ENCODE measurements around the gene LRRC75A. TPM values are rescaled to one million over a fixed set of nuclear protein-coding genes. Genes with fewer than 3 reads are reported as not detected.

Gene LRRC75A
- total RNA-seq, 2 experiments from 2014 or later: 1.2 to 1.8 TPM

DNA sequence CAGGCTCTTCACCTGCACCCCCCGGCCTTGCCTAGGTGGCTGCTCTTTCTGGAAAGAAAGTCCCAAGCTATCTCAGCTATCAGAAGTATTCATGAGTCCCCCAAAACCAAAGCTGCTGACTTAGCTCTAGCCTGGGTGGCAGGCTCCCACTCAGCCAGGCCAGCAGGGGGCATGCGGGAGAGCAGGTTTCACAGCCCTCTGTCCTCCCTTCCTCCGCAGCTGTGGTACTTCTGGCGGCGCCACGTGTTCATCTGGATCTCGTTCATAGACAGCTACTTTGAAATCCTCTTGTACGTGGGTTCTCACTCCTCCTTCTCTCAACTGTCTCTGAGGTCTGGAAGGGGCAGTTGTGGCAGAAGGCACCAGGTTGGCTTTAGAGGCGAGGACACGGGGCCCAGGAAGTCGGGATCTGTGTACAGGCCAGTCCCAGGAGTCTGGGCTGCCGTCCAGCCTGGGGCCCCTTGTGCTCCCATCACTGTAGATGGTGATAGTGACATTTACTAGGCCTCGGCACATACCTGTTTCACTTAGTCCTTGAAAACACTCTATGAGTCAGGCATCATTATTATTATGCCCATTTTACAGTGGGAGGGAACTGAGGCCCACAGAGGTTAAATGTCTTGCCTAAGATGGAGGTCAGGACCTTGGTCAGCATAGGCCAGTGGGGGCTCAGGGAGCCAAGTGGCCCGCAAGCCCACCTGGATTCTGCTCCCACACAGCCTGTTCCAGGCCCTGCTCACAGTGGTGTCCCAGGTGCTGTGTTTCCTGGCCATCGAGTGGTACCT is 63.7 kb downstream of the LRRC75A start:
- CTCF ChIA-PET: interaction anchor here (1.0 to 3.5 kb wide), 6 partner anchors 9 to 93 kb away, joined by 3 to 20 read pairs (median 7); partner anchors contain the start of gene TRPV2
- no peaks in the 10 kb centered on the region for H3K9me3 Mint-ChIP-seq
- H3K4me3 Mint-ChIP-seq: no peak overlapping the region
- H3K36me3 Mint-ChIP-seq (ENCODE audit: low read depth): peaks cover 59% of the 10 kb centered on the region
- no peak for DNase-seq
- H3K27ac Mint-ChIP-seq: no peak overlapping the region
- POLR2A ChIA-PET: interaction anchor here (1.6 to 6.9 kb wide), 4 partner anchors 10 to 48 kb away, joined by 3 to 53 read pairs (median 15); partner anchors contain the start of genes TRPV2 and UBB
- no peaks in the 10 kb centered on the region for H3K27me3 Mint-ChIP-seq
- no peaks in the 10 kb centered on the region for H3K4me1 Mint-ChIP-seq

DNA sequence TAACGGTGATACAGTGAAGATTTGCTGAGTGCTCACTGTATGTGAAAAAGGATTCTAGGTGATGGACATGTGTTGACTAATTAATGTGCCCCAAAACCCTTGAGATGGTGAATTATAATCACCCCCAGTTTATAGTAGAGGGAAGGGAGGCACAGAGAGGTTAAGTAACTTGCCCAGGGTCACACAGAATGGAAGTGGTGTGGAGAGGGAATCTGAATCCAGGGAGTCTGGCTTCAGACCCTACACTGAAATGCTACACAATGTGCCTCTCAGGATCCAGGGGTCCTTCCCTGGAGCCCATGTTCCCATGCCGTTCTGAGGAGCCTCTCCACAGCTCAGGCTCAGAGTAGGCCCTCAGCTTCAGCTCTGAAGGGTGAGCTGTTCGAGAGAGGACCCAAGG is 65.0 kb downstream of the LRRC75A start:
- H3K36me3 Mint-ChIP-seq (ENCODE audit: low read depth): peaks cover 61% of the 10 kb centered on the region
- POLR2A ChIA-PET: interaction anchor here (1.6 to 6.9 kb wide), 4 partner anchors 11 to 46 kb away, joined by 3 to 53 read pairs (median 15); partner anchors contain the start of genes TRPV2 and UBB

DNA sequence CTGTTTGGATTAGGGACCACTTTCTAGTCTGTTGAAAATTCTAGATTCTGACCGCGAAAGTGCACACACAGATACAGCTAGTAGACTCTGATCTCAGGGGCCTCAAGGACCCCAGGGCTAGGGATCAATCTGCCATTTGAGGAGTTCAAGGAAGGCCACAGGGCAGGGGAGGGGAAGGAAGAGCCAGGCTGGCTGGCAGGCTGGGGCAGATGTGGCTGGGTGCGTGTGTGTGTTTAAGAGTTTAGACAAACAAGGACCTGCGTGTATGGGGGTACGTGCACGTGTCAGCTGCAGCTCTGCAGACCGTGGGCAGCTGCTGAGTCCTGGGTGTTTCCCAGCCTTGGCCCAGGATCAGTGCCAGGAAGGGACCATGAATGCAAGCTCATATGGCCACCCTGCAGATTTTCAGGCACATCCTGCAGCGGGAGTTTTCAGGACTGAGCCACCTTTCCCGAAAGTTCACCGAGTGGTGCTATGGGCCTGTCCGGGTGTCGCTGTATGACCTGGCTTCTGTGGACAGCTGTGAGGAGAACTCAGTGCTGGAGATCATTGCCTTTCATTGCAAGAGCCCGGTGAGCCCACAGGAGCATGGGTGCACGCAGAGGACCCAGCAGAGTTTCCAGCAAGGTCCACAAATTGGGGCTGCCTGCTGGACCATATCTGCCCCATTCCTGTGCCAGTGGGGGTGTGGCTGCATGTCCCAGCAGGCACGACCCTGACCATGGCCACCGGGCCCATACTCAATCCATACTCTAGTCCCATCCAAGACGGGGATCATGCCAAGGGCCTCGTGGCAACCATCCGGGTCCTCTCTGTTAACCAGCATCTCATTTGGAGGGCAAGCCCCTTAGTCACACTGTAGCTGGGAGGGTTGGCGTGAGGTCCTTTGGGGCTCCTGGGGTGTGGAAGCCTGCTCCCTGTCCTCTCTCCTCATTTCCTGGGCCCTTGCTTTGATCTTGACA is 66.0 kb downstream of the LRRC75A start:
- H3K27me3 Mint-ChIP-seq: no peaks in the 10 kb centered on the region
- DNase-seq: no peak
- H3K36me3 Mint-ChIP-seq (ENCODE audit: low read depth): peaks cover 61% of the 10 kb centered on the region
- POLR2A ChIA-PET: interaction anchor here (6.9 kb wide), 1 partner anchor 12 kb away, joined by 53 read pairs; no protein-coding TSS in a partner anchor
- H3K4me1 Mint-ChIP-seq: peaks cover 3% of the 10 kb centered on the region
- H3K27ac Mint-ChIP-seq: no peak overlapping the region
- CTCF ChIA-PET: interaction anchor here (0.8 kb wide), 1 partner anchor 12 kb away, joined by 3 read pairs; no protein-coding TSS in a partner anchor
- H3K9me3 Mint-ChIP-seq: no peaks in the 10 kb centered on the region
- H3K4me3 Mint-ChIP-seq: no peak overlapping the region

More for the DNA sequence above, 65.0 kb downstream of the LRRC75A start:
- H3K27ac Mint-ChIP-seq: no peak overlapping the region
- H3K4me3 Mint-ChIP-seq: no peak overlapping the region
- no peak for DNase-seq
- H3K4me1 Mint-ChIP-seq: peaks cover 3% of the 10 kb centered on the region
- CTCF ChIA-PET: interaction anchor here (1.3 to 3.5 kb wide), 4 partner anchors 11 to 94 kb away, joined by 3 to 20 read pairs (median 7); no protein-coding TSS in a partner anchor
- no peaks in the 10 kb centered on the region for H3K27me3 Mint-ChIP-seq
- H3K9me3 Mint-ChIP-seq: no peaks in the 10 kb centered on the region

DNA sequence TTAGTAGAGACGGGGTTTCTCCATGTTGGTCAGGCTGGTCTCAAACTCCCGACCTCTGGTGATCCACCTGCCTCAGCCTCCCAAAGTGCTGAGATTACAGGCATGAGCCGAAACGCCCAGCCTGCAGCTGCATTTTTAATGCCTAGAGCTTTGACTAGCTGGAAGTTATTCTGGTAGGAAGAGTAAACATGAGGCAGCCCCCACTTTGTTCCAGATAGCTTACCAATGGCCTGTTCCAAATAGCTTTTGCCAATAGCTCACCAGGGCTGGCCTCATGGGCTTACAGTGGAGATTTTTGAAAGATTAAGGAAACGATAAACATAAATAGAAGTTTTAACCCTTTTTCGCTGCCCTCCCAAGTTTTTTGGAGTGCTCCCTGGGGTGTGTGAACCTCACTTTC is 66.8 kb downstream of the LRRC75A start:
- H3K9me3 Mint-ChIP-seq: no peaks in the 10 kb centered on the region
- H3K27ac Mint-ChIP-seq: no peak overlapping the region
- H3K27me3 Mint-ChIP-seq: no peaks in the 10 kb centered on the region
- CTCF ChIA-PET: interaction anchor here (0.8 kb wide), 1 partner anchor 13 kb away, joined by 3 read pairs; no protein-coding TSS in a partner anchor
- POLR2A ChIA-PET: interaction anchor here (6.9 kb wide), 1 partner anchor 13 kb away, joined by 53 read pairs; no protein-coding TSS in a partner anchor
- no peak for DNase-seq
- H3K4me1 Mint-ChIP-seq: peaks cover 10% of the 10 kb centered on the region
- no peak overlapping the region for H3K4me3 Mint-ChIP-seq
- peaks cover 59% of the 10 kb centered on the region for H3K36me3 Mint-ChIP-seq (ENCODE audit: low read depth)

DNA sequence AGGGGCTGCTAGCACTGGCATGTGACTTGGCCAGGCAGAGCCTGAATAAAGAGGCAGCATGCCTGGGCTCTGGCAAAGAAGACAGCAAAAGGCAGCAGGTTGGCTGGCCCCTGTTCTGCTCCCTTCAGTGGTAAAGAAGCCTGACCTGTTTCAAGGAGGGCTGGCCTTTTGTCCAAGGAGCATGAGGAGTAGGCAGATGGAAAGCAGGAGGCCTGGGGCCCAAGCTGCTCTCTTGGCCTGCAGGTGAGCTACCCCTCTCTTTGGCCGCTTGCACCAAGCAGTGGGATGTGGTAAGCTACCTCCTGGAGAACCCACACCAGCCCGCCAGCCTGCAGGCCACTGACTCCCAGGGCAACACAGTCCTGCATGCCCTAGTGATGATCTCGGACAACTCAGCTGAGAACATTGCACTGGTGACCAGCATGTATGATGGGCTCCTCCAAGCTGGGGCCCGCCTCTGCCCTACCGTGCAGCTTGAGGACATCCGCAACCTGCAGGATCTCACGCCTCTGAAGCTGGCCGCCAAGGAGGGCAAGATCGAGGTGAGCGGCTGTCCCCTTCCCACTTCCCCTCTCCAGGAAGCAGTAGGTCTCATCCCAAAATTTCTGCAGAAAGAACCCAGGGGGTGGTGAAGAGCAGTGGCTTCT is 68.6 kb downstream of the LRRC75A start:
- Mint-ChIP-seq H3K27me3 (no peaks in the 10 kb centered on the region), H3K4me3 (no peak overlapping the region), H3K9me3 (no peaks in the 10 kb centered on the region), H3K4me1 (peaks cover 28% of the 10 kb centered on the region), H3K36me3 (ENCODE audit: low read depth) (peaks cover 62% of the 10 kb centered on the region), H3K27ac (no peak overlapping the region)
- ChIA-PET POLR2A (interaction anchor here (0.9 to 1.5 kb wide), 2 partner anchors 15 to 18 kb away, joined by 4 read pairs; no protein-coding TSS in a partner anchor), CTCF (no interaction called here)
- DNase-seq: no peak

DNA sequence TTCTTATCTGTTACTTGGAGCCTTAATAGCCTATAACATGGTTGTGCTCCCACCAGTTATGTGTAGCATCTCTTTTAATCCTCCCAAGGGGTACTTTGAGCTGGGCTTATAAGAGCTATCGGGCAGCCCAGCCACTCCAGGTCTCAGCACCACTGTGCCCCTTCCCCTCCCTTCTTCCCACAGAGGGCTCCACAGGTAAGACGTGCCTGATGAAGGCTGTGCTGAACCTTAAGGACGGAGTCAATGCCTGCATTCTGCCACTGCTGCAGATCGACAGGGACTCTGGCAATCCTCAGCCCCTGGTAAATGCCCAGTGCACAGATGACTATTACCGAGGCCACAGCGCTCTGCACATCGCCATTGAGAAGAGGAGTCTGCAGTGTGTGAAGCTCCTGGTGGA is 69.6 kb downstream of the LRRC75A start:
- H3K36me3 Mint-ChIP-seq (ENCODE audit: low read depth): peaks cover 69% of the 10 kb centered on the region
- no peaks in the 10 kb centered on the region for H3K27me3 Mint-ChIP-seq
- ChIA-PET CTCF (no interaction called here), POLR2A (interaction anchor here (1.5 kb wide), 1 partner anchor 19 kb away, joined by 4 read pairs; no protein-coding TSS in a partner anchor)
- no peak overlapping the region for H3K4me3 Mint-ChIP-seq
- H3K4me1 Mint-ChIP-seq: peaks cover 38% of the 10 kb centered on the region
- H3K9me3 Mint-ChIP-seq: no peaks in the 10 kb centered on the region
- no peak overlapping the region for H3K27ac Mint-ChIP-seq
- no peak for DNase-seq

DNA sequence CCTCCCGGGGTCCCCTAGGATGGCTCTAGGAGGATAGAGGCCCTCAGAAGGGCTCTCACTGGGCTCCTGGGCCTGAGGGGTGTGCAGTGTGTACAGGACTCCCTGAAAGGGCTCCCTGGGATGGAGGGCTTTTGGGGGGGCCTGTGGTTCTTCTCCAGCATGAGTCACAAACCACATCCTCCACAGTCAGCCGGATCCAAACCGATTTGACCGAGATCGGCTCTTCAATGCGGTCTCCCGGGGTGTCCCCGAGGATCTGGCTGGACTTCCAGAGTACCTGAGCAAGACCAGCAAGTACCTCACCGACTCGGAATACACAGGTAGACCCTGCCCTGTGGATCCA is 72.1 kb downstream of the LRRC75A start:
- Mint-ChIP-seq H3K36me3 (ENCODE audit: low read depth) (peaks cover 63% of the 10 kb centered on the region), H3K4me3 (peak overlapping the region; percentile 45), H3K9me3 (no peaks in the 10 kb centered on the region), H3K4me1 (peaks cover 53% of the 10 kb centered on the region), H3K27ac (peak overlapping the region; percentile 87), H3K27me3 (no peaks in the 10 kb centered on the region)
- ChIA-PET CTCF (interaction anchor here (1.0 to 1.4 kb wide), 3 partner anchors 8 to 116 kb away, joined by 3 to 6 read pairs (median 3); no protein-coding TSS in a partner anchor), POLR2A (interaction anchor here (6.3 kb wide), 1 partner anchor 21 kb away, joined by 137 read pairs; no protein-coding TSS in a partner anchor)
- DNase-seq: peak; percentile 56

DNA sequence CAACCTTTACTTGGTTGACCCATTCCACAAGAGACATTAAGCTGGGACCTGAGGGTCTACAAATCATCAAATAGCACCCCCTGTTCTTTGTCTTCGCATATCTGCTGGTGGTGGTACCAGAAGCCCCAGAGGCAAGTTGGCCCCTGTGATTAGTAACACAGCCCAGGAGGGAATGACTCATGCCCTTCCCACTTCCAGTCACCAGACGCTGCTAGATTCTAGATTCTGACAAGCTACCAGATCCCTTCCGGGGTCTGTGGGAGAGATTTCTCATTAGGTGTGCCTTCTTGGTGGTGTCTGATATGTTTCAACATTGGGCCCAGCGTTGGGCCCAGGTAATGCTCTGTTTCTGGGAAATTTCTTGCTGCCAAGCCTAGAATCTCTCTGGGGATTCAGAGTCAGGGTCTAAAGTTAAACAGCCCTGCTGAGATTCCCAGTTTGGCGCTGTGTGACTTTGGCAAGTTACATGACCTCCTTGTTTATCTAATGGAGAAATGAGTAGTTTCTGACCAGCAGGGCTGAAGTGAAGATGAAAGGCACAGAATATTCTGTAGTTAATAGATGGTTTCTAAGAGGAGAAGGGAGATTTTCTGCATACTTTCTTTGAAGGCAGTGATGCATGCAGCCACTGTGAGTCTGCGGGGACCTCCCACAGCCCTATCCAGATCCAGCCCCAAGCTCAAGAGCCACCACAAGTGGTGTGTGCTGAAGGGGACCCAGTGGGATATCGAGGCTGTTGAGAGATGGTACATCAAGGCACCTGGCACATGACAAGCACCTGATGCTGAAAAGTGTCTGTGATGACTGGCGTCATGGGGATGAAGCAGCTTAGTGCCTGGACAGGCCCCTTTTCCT is 72.7 kb downstream of the LRRC75A start:
- peak overlapping the region; percentile 45 for H3K4me3 Mint-ChIP-seq
- H3K36me3 Mint-ChIP-seq (ENCODE audit: low read depth): peaks cover 64% of the 10 kb centered on the region
- H3K27ac Mint-ChIP-seq: peak overlapping the region; percentile 87
- POLR2A ChIA-PET: interaction anchor here (0.8 to 6.3 kb wide), 3 partner anchors 17 to 39 kb away, joined by 3 to 137 read pairs (median 3); partner anchors contain the start of gene UBB
- H3K4me1 Mint-ChIP-seq: peaks cover 57% of the 10 kb centered on the region
- DNase-seq: peak; percentile 66
- H3K9me3 Mint-ChIP-seq: no peaks in the 10 kb centered on the region
- no peaks in the 10 kb centered on the region for H3K27me3 Mint-ChIP-seq
- CTCF ChIA-PET: interaction anchor here (0.7 to 1.4 kb wide), 5 partner anchors 9 to 204 kb away, joined by 3 to 6 read pairs (median 3); partner anchors contain the start of gene NCOR1

DNA sequence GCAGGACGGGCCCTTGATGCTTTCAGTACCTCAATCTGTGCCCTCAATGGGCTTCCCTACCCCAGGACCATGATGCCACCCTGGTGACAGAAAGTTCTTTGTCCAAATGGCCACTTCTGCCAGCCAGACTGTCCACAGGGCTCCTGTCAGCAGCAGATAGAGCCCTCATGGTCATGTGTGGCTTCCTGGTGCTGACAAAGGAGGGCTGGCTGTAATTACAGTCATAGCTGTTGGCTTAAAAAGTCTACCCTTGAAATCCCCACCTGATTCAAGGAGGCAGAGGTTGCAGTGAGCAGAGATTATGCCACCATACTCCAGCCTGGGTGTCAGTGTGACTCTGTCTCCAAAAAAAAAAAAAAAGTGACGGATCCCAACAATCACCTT is 73.3 kb downstream of the LRRC75A start:
- DNase-seq: no peak
- Mint-ChIP-seq H3K36me3 (ENCODE audit: low read depth) (peaks cover 64% of the 10 kb centered on the region), H3K4me3 (peak overlapping the region; percentile 45), H3K27me3 (no peaks in the 10 kb centered on the region), H3K27ac (peak overlapping the region; percentile 87), H3K9me3 (no peaks in the 10 kb centered on the region), H3K4me1 (peaks cover 61% of the 10 kb centered on the region)
- ChIA-PET CTCF (interaction anchor here (0.7 to 1.4 kb wide), 4 partner anchors 9 to 203 kb away, joined by 3 to 6 read pairs (median 3); partner anchors contain the start of gene NCOR1), POLR2A (interaction anchor here (0.8 to 6.3 kb wide), 3 partner anchors 17 to 38 kb away, joined by 3 to 137 read pairs (median 3); partner anchors contain the start of gene UBB)

DNA sequence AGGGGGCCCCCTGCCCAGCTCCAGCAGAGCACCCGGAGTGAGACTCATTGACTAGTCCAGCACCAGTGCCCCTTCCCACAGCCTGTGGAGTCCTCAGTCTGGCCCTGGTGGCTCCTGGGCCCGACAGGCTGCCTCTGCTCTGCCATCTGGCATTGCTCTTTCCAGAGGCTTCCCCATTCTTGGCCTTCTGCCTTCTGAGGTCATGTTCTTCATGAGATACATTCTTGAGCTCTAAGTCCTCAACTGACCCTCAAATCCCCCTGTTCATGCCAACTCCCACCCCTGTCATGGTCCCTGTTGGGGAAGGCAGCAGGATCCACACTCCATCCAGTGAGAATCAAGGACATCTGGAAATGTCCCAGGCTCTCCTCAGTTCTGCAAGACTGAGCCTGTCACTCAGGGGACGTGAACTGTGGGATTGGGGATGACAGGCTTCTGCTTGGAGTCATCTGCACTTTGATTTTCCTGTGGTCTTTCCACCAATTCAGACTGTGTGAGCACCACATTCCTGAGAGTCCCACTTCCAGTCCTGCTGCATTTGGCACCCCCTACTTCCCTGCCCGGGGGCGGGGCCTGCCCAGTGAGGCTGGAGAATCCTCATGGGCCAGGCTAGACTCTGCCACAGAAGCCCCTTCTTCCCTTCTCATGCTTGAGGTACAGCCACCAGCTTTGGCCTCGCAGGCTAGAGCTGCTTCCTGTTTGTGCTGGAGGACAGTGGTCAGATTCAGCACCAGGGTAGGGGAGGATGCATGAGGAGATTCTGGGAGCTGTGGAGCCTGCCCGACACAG is 73.9 kb downstream of the LRRC75A start:
- ChIA-PET POLR2A (interaction anchor here (4.1 to 6.3 kb wide), 3 partner anchors 11 to 36 kb away, joined by 27 to 137 read pairs (median 79); partner anchors contain the start of gene UBB), CTCF (interaction anchor here (1.4 to 1.6 kb wide), 2 partner anchors 10 to 54 kb away, joined by 5 to 6 read pairs; no protein-coding TSS in a partner anchor)
- no peaks in the 10 kb centered on the region for H3K9me3 Mint-ChIP-seq
- peaks cover 59% of the 10 kb centered on the region for H3K36me3 Mint-ChIP-seq (ENCODE audit: low read depth)
- no peak for DNase-seq
- H3K27ac Mint-ChIP-seq: peak overlapping the region; percentile 87
- peak overlapping the region; percentile 45 for H3K4me3 Mint-ChIP-seq
- peaks cover 62% of the 10 kb centered on the region for H3K4me1 Mint-ChIP-seq
- H3K27me3 Mint-ChIP-seq: no peaks in the 10 kb centered on the region
